Activated naive CD4-positive, alpha-beta T cell treated with anti-CD3 and anti-CD28 coated beads for 36 hours (primary cell): ENCODE data around the gene NEDD4L. TPM values are rescaled to one million over a fixed set of nuclear protein-coding genes. Genes with fewer than 3 reads are reported as not detected.
A peak's percentile ranks its signal among the peaks of the same experiment; 100 is the strongest.

Experiments
- CTCF ChIA-PET: fragments of 350-600 bp; sonication (Branson Sonifier 250); formaldehyde crosslinking; loops from one replicate; lab custom pipeline; 2021; ENCODE audit warnings: antibody characterized with exemption; lab: Charles Lee
- DNase-seq: peaks from one replicate; pipeline ENCODE4 v3.0.0-alpha.2; 2020
- H3K27ac Mint-ChIP-seq: one replicate; pipeline ENCODE4 v1.8.0; 2021; ENCODE audit warnings: mild to moderate bottlenecking, mixed read lengths
- H3K27me3 Mint-ChIP-seq: one replicate; pipeline ENCODE4 v1.8.0; 2021; ENCODE audit warnings: low read depth, mixed read lengths
- H3K36me3 Mint-ChIP-seq: one replicate; pipeline ENCODE4 v1.8.0; 2021; ENCODE audit warnings: low read depth, mixed read lengths
- H3K4me1 Mint-ChIP-seq: one replicate; pipeline ENCODE4 v1.8.0; 2021; ENCODE audit warnings: low read depth, mixed read lengths
- H3K4me3 Mint-ChIP-seq: one replicate; pipeline ENCODE4 v1.8.0; 2021; ENCODE audit warnings: mild to moderate bottlenecking, moderate library complexity, mixed read lengths
- H3K9me3 Mint-ChIP-seq: one replicate; pipeline ENCODE4 v1.8.0; 2021; ENCODE audit warnings: mixed read lengths
- intact Hi-C: fragments of 100-400 bp; cut with micrococcal nuclease; formaldehyde crosslinking; loops from one replicate; pipeline ENCODE4 v1.15.1; 2023
- total RNA-seq, 2 experiments: library from RNA; stranded (reverse); gene quantifications; one replicate each; pipeline ENCODE4 v1.2.3, GENCODE V29; 2021

The NEDD4L gene
- total RNA-seq, 2 experiments from 2014 or later = 5.3 to 5.6 TPM

DNA sequence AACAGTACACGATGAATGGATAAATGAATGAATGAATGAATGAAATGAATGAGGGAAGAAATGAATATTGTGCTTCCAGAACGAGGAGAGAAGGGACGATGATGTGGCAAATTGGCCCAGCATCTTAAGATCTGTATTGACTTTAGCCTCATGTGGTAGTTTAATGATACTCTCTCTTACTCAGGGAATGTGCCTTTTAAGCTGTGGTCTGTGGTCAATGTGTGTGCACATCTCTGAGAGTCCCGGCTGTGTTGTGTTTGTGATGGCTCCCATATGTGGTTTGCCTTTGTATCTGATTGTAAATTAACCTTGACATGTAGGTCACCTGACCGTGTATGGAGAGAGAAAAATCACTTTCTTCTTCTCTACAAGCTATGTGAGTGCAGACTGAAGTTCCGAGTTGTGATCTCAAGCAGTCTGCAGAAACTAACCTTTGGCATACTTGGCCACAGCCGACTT lies 91.2 kb downstream of the NEDD4L start:
- Mint-ChIP-seq H3K9me3 (no peaks in the 10 kb centered on the region), H3K27me3 (peaks cover 9% of the 10 kb centered on the region), H3K36me3 (no peaks in the 10 kb centered on the region), H3K4me1 (peaks cover 7% of the 10 kb centered on the region), H3K4me3 (no peak overlapping the region), H3K27ac (no peak overlapping the region)
- no peak for DNase-seq
- CTCF ChIA-PET = interaction anchor here (0.6 to 4.0 kb wide), 20 partner anchors 9 to 879 kb away, joined by 3 to 15 read pairs (median 4); partner anchors contain the start of gene NEDD4L
- intact Hi-C loops = loop anchor here (1.0 to 5.0 kb wide), 4 partner anchors 92 to 505 kb away; no protein-coding TSS in a partner anchor

DNA sequence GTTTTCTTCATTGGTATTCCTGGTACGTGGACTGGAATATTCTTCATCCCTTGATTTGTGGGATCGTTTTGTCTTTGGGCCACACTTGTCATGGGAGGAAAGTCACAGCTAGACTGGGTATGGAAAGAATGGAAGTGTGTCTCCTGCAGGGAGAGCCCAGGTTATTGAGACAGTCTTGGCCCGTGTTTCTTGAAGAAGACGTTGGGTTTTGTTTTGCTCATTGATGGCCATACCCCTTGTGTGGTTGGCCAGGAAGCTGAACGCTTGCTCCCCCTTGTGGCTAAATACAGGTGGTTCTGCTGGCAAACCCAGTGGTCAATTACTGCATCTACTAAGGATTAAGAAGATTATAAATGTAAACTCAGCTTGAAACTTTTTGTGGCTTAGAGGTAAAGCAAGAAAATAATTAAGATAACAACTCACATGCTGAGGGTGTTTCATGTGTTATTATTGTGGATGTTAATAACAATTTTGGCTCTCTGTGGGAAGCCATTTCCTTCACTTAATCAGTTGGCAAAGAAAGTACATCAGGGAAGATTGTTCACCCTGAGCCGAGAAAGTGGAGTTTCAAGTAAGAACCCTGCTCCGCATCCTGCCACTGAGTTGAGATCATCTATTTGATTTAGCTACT lies 91.8 kb downstream of the NEDD4L start:
- peaks cover 9% of the 10 kb centered on the region for H3K27me3 Mint-ChIP-seq
- CTCF ChIA-PET = interaction anchor here (0.6 to 4.0 kb wide), 23 partner anchors 8 to 878 kb away, joined by 3 to 15 read pairs (median 4); partner anchors contain the start of gene NEDD4L
- H3K36me3 Mint-ChIP-seq = no peaks in the 10 kb centered on the region
- intact Hi-C loops = loop anchor here (1.0 to 5.0 kb wide), 6 partner anchors 45 to 506 kb away; no protein-coding TSS in a partner anchor
- H3K4me3 Mint-ChIP-seq = no peak overlapping the region
- H3K27ac Mint-ChIP-seq = no peak overlapping the region
- peak; percentile 74 for DNase-seq
- no peaks in the 10 kb centered on the region for H3K9me3 Mint-ChIP-seq
- H3K4me1 Mint-ChIP-seq = peaks cover 7% of the 10 kb centered on the region

- Mint-ChIP-seq H3K4me3 (no peak overlapping the region), H3K4me1 (peaks cover 7% of the 10 kb centered on the region), H3K27me3 (peaks cover 9% of the 10 kb centered on the region), H3K27ac (no peak overlapping the region), H3K9me3 (no peaks in the 10 kb centered on the region), H3K36me3 (no peaks in the 10 kb centered on the region)
- CTCF ChIA-PET = interaction anchor here (0.5 to 4.0 kb wide), 13 partner anchors 9 to 299 kb away, joined by 3 to 15 read pairs (median 3); partner anchors contain the start of gene NEDD4L
- intact Hi-C loops = loop anchor here (1.0 to 5.0 kb wide), 3 partner anchors 44 to 355 kb away; no protein-coding TSS in a partner anchor
- DNase-seq = no peak
These were observed 92.9 kb downstream of the NEDD4L start for GRCh38 chr18:58136879-58137278.

- intact Hi-C loops = loop anchor here (5.0 kb wide), 1 partner anchor 353 kb away; no protein-coding TSS in a partner anchor
- Mint-ChIP-seq H3K27me3 (peaks cover 9% of the 10 kb centered on the region), H3K4me3 (no peak overlapping the region), H3K36me3 (no peaks in the 10 kb centered on the region), H3K9me3 (no peaks in the 10 kb centered on the region), H3K4me1 (peaks cover 7% of the 10 kb centered on the region), H3K27ac (no peak overlapping the region)
- CTCF ChIA-PET = interaction anchor here (0.6 kb wide), 2 partner anchors 14 to 189 kb away, joined by 3 to 4 read pairs; no protein-coding TSS in a partner anchor
- peak; percentile 14 for DNase-seq
These were observed 95.7 kb downstream of the NEDD4L start for GRCh38 chr18:58139459-58140386.

DNA sequence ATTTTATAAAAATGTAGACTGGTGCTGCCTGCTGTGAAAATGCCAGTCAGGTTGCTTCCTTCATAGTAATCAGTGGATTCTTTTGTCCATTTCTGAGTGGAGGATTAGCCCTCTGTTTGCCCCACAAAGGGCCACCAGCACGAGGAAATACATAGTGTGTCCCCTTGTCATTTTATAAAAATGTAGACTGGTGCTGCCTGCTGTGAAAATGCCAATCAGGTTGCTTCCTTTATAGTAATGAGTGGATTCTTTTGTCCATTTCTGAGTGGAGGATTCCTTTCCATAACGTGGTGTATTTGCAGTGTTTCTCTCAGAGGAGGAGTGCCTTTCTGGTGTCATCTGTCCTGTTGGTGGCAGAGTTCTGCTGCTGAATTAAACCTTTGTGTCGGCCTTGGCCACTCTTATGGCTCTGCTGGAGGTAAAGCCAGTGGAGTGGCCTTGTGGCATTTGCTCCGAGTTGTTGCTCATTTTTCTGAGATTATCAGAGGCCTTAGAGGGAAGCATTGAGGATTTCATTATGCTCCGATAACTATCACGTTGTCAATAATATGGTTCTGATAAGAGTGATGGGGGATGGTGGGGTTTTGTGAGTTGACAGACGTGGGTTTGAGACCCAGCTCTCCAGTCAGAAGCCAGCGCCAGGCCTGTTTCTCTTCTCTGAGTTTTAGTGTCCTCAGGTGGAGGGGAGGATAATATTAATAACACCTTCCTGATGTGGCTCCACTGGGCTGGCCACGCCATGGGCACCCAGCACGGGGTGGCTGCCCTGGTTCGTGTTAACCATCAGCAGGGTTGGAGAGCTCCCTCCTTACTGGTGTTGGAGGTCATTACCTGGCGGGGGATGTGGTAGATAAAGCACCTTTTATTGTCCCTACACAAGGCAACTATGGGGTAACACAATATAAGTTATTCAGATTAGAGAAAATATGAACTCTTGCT lies 96.6 kb downstream of the NEDD4L start:
- Mint-ChIP-seq H3K36me3 (no peaks in the 10 kb centered on the region), H3K27ac (no peak overlapping the region)

GRCh38 chr18:58143386-58143785 lies 99.4 kb downstream of the NEDD4L start:
- H3K4me1 Mint-ChIP-seq = no peaks in the 10 kb centered on the region
- H3K9me3 Mint-ChIP-seq = no peaks in the 10 kb centered on the region
- no peak for DNase-seq
- H3K27me3 Mint-ChIP-seq = no peaks in the 10 kb centered on the region
- no peaks in the 10 kb centered on the region for H3K36me3 Mint-ChIP-seq
- CTCF ChIA-PET = interaction anchor here (1.0 to 1.2 kb wide), 3 partner anchors 8 to 38 kb away, joined by 3 to 5 read pairs (median 3); no protein-coding TSS in a partner anchor
- intact Hi-C loops = no loop called here
- no peak overlapping the region for H3K27ac Mint-ChIP-seq
- H3K4me3 Mint-ChIP-seq = no peak overlapping the region

More for the DNA sequence above, 96.6 kb downstream of the NEDD4L start:
- Mint-ChIP-seq H3K4me1 (peaks cover 2% of the 10 kb centered on the region), H3K9me3 (no peaks in the 10 kb centered on the region), H3K4me3 (no peak overlapping the region), H3K27me3 (peaks cover 5% of the 10 kb centered on the region)
- intact Hi-C loops = no loop called here
- CTCF ChIA-PET = interaction anchor here (0.6 kb wide), 2 partner anchors 13 to 189 kb away, joined by 3 to 4 read pairs; no protein-coding TSS in a partner anchor
- no peak for DNase-seq

GRCh38 chr18:58144106-58144505 lies 100.1 kb downstream of the NEDD4L start:
- H3K27me3 Mint-ChIP-seq = no peaks in the 10 kb centered on the region
- no peak overlapping the region for H3K4me3 Mint-ChIP-seq
- no peaks in the 10 kb centered on the region for H3K36me3 Mint-ChIP-seq
- H3K27ac Mint-ChIP-seq = no peak overlapping the region
- H3K9me3 Mint-ChIP-seq = no peaks in the 10 kb centered on the region
- H3K4me1 Mint-ChIP-seq = no peaks in the 10 kb centered on the region
- CTCF ChIA-PET = interaction anchor here (1.0 to 1.2 kb wide), 2 partner anchors 9 to 37 kb away, joined by 3 to 5 read pairs; no protein-coding TSS in a partner anchor
- no peak for DNase-seq
- intact Hi-C loops = no loop called here

DNA sequence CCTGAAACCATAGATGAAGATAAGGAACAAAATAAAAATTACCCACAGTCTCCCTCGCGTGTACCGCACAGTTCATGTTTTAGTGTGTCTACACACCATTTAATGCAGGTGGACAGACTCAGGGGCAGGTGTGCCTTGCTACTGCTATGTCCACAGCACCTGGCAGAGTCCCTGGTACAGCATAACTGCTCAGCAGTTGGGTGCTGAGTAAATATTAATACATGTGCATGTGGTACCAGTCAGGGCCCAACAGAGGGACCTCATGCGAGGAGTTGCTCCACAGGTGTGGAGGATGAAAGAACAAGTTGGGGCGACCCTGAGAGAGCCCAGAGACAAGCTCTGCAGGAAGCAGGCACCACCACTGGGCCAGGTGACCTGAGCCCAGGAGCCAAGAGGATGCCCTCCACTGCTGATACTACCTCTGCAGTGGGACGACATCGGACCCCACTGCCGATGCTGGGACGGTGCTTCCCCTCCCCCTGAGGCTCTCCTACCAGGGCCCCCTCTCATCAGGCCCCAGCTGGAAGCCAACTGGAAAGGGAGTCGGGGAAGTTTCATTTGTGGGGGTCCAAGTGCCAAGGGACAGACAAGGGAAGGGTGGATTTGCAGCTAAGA lies 100.8 kb downstream of the NEDD4L start:
- intact Hi-C loops = no loop called here
- no peaks in the 10 kb centered on the region for H3K9me3 Mint-ChIP-seq
- no peaks in the 10 kb centered on the region for H3K36me3 Mint-ChIP-seq
- no peaks in the 10 kb centered on the region for H3K4me1 Mint-ChIP-seq
- no peak for DNase-seq
- no peaks in the 10 kb centered on the region for H3K27me3 Mint-ChIP-seq
- H3K4me3 Mint-ChIP-seq = no peak overlapping the region
- CTCF ChIA-PET = interaction anchor here (1.0 to 1.2 kb wide), 4 partner anchors 9 to 263 kb away, joined by 3 to 6 read pairs (median 4); no protein-coding TSS in a partner anchor
- H3K27ac Mint-ChIP-seq = no peak overlapping the region

GRCh38 chr18:58146099-58146498 lies 102.1 kb downstream of the NEDD4L start:
- no peak overlapping the region for H3K4me3 Mint-ChIP-seq
- intact Hi-C loops = no loop called here
- CTCF ChIA-PET = interaction anchor here (0.6 to 1.1 kb wide), 4 partner anchors 9 to 28 kb away, joined by 3 to 4 read pairs (median 4); no protein-coding TSS in a partner anchor

GRCh38 chr18:58148954-58149471 lies 105.0 kb downstream of the NEDD4L start:
- Mint-ChIP-seq H3K4me1 (peaks cover under 1% of the 10 kb centered on the region), H3K36me3 (no peaks in the 10 kb centered on the region), H3K4me3 (no peak overlapping the region), H3K27ac (no peak overlapping the region), H3K9me3 (no peaks in the 10 kb centered on the region), H3K27me3 (no peaks in the 10 kb centered on the region)
- CTCF ChIA-PET = interaction anchor here (0.6 to 0.7 kb wide), 2 partner anchors 15 to 158 kb away, joined by 3 read pairs; no protein-coding TSS in a partner anchor
- DNase-seq = no peak
- intact Hi-C loops = no loop called here

More at GRCh38 chr18:58146099-58146498, 102.1 kb downstream of the NEDD4L start:
- no peaks in the 10 kb centered on the region for H3K9me3 Mint-ChIP-seq
- DNase-seq = no peak
- no peaks in the 10 kb centered on the region for H3K27me3 Mint-ChIP-seq
- H3K27ac Mint-ChIP-seq = no peak overlapping the region
- H3K4me1 Mint-ChIP-seq = no peaks in the 10 kb centered on the region
- no peaks in the 10 kb centered on the region for H3K36me3 Mint-ChIP-seq
